MCF 10A (cell line): Measurements from ENCODE around the gene ZBTB2. TPM values are rescaled to one million over a fixed set of nuclear protein-coding genes. Genes with fewer than 3 reads are reported as not detected.

ENCODE experiments used
- BruUV-seq: library from RNA; stranded (reverse); fragments of 400-500 nt; replicated peaks from 2 replicates; lab custom pipeline; 2021; lab: Mats Ljungman, UMichigan
- CTCF ChIA-PET: fragments of 300-600 bp; sonication (Branson Sonifier 250); formaldehyde crosslinking; extraction: SDS; loops from one replicate; lab custom pipeline; 2021; ENCODE audit warnings: antibody characterized with exemption, inconsistent platforms; lab: Yijun Ruan, JAX
- POLR2A ChIA-PET: fragments of 300-600, 350-650 bp; sonication (Branson Sonifier 250); formaldehyde crosslinking; extraction: SDS; loops from one replicate; lab custom pipeline; 2020; ENCODE audit warnings: antibody characterized with exemption, inconsistent platforms; lab: Yijun Ruan, JAX
- DNase-seq: peaks from one replicate; pipeline ENCODE4 v3.0.0-alpha.2; 2018; ENCODE audit not compliant: unreplicated experiment
- H3K27ac Mint-ChIP-seq: one replicate; pipeline ENCODE4 v1.8.0; 2022; ENCODE audit warnings: mild to moderate bottlenecking, low read depth, mixed read lengths; ENCODE audit not compliant: unreplicated experiment
- H3K27me3 Mint-ChIP-seq: one replicate; pipeline ENCODE4 v1.8.0; 2022; ENCODE audit warnings: mixed read lengths; ENCODE audit not compliant: insufficient read depth, unreplicated experiment
- H3K36me3 Mint-ChIP-seq: one replicate; pipeline ENCODE4 v1.8.0; 2022; ENCODE audit warnings: mild to moderate bottlenecking, moderate library complexity, mixed read lengths; ENCODE audit not compliant: insufficient read depth, unreplicated experiment
- H3K4me1 Mint-ChIP-seq: one replicate; pipeline ENCODE4 v1.8.0; 2022; ENCODE audit warnings: mixed read lengths; ENCODE audit not compliant: insufficient read depth, unreplicated experiment
- H3K4me3 Mint-ChIP-seq: one replicate; pipeline ENCODE4 v1.8.0; 2022; ENCODE audit warnings: mild to moderate bottlenecking, moderate library complexity, mixed read lengths; ENCODE audit not compliant: unreplicated experiment
- H3K9me3 Mint-ChIP-seq: one replicate; pipeline ENCODE4 v1.8.0; 2022; ENCODE audit warnings: mixed read lengths; ENCODE audit not compliant: unreplicated experiment
- CTCF ChIP-seq: fragments of 200-600 bp; IDR thresholded peaks from one replicate; pipeline ENCODE4 v1.8.0; 2022; ENCODE audit warnings: antibody characterized with exemption, mild to moderate bottlenecking; ENCODE audit not compliant: unreplicated experiment
- intact Hi-C: fragments of 100-400 bp; cut with micrococcal nuclease; formaldehyde crosslinking; loops from 2 replicates; pipeline ENCODE4 v1.14.1; 2022
- total RNA-seq: library from RNA; stranded (reverse); gene quantifications from 2 replicates; pipeline ENCODE4 v1.2.3, GENCODE V29; 2022

ZBTB2 gene
- total RNA-seq, 1 experiment from 2014 or later: 15.6 TPM

- intact Hi-C loops: loop anchor here (2.0 kb wide), 1 partner anchor 62 kb away; the partner anchor contains the start of gene RMND1
- peaks cover 17% of the 10 kb centered on the region for H3K36me3 Mint-ChIP-seq
- ChIA-PET CTCF (interaction anchor here (0.7 to 1.4 kb wide), 3 partner anchors 11 to 499 kb away, joined by 4 read pairs; no protein-coding TSS in a partner anchor), POLR2A (interaction anchor here (0.6 to 4.0 kb wide), 21 partner anchors 10 to 1673 kb away, joined by 3 to 70 read pairs (median 3); partner anchors contain the start of genes LATS1, MTHFD1L and RMND1)
- peak overlapping the region; percentile 74 for H3K27ac Mint-ChIP-seq
- no peaks in the 10 kb centered on the region for H3K27me3 Mint-ChIP-seq
- H3K9me3 Mint-ChIP-seq: no peaks in the 10 kb centered on the region
- TF ChIP-seq CTCF: no peak
- no TSS peak for BruUV-seq
- peaks cover 24% of the 10 kb centered on the region for H3K4me1 Mint-ChIP-seq
- H3K4me3 Mint-ChIP-seq: peak overlapping the region; percentile 88
- DNase-seq: peak; percentile 99
These were observed 996 bp downstream of the ZBTB2 start for GRCh38 chr6:151390276-151390850.

GRCh38 chr6:151389618-151390275, 1.6 kb downstream of the ZBTB2 start:
- H3K4me3 Mint-ChIP-seq: peak overlapping the region; percentile 88
- CTCF ChIA-PET: interaction anchor here (1.1 to 1.4 kb wide), 2 partner anchors 11 to 55 kb away, joined by 4 read pairs; no protein-coding TSS in a partner anchor
- peaks cover 17% of the 10 kb centered on the region for H3K36me3 Mint-ChIP-seq
- peak; percentile 84 for DNase-seq
- no peak for TF ChIP-seq CTCF
- POLR2A ChIA-PET: interaction anchor here (0.6 to 4.0 kb wide), 14 partner anchors 11 to 733 kb away, joined by 3 to 70 read pairs (median 4); partner anchors contain the start of genes MTHFD1L and RMND1
- peaks cover 21% of the 10 kb centered on the region for H3K4me1 Mint-ChIP-seq
- H3K9me3 Mint-ChIP-seq: no peaks in the 10 kb centered on the region
- H3K27me3 Mint-ChIP-seq: no peaks in the 10 kb centered on the region
- intact Hi-C loops: loop anchor here (2.0 kb wide), 1 partner anchor 63 kb away; the partner anchor contains the start of gene RMND1
- no TSS peak for BruUV-seq
- peak overlapping the region; percentile 74 for H3K27ac Mint-ChIP-seq

GRCh38 chr6:151388997-151389617, 2.3 kb downstream of the ZBTB2 start:
- no peak for DNase-seq
- TF ChIP-seq CTCF: no peak
- Mint-ChIP-seq H3K27ac (peak overlapping the region; percentile 74), H3K36me3 (peaks cover 13% of the 10 kb centered on the region), H3K9me3 (no peaks in the 10 kb centered on the region), H3K4me3 (peak overlapping the region; percentile 88), H3K27me3 (no peaks in the 10 kb centered on the region), H3K4me1 (peaks cover 21% of the 10 kb centered on the region)
- BruUV-seq: TSS peak; percentile 53
- ChIA-PET POLR2A (interaction anchor here (0.6 to 4.0 kb wide), 15 partner anchors 11 to 734 kb away, joined by 3 to 70 read pairs (median 4); partner anchors contain the start of genes MTHFD1L and RMND1), CTCF (interaction anchor here (1.1 to 1.4 kb wide), 2 partner anchors 10 to 54 kb away, joined by 4 read pairs; no protein-coding TSS in a partner anchor)
- intact Hi-C loops: no loop called here
